Suprapubic skin (tissue), 4 donors: ENCODE measurements around the gene BCL11B.

Experiments used
- CTCF ChIP-seq, 2 donors: fragments of 200-600 bp in 1 of 2; fragments of 450-650 bp in 1 of 2; sonication (generic) in 1 of 2; IDR thresholded peaks; one replicate each; pipeline ENCODE4 v1.5.1; 2016 to 2019; ENCODE audit warnings: antibody characterized with exemption in 2 of 2, mild to moderate bottlenecking in 1 of 2, moderate library complexity in 1 of 2
- POLR2A ChIP-seq, 2 donors: fragments of 450-650 bp; IDR thresholded peaks; one replicate each; pipeline ENCODE4 v1.6.1; 2017; ENCODE audit warnings: antibody characterized with exemption in 2 of 2, mild to moderate bottlenecking in 2 of 2, moderate library complexity in 2 of 2
- POLR2AphosphoS5 ChIP-seq, 3 donors: sonication (generic); formaldehyde crosslinking; IDR thresholded peaks; one replicate each; pipeline ENCODE4 v1.6.1; 2017; ENCODE audit warnings: antibody characterized with exemption in 3 of 3

GRCh38 chr14:99225436-99226203, 46.4 kb downstream of the BCL11B start:
- no peak for TF ChIP-seq CTCF (IDR thresholded peaks at IDR 0.05)
- TF ChIP-seq POLR2A (IDR thresholded peaks at IDR 0.05), result no peak
- no peak for TF ChIP-seq POLR2AphosphoS5 (IDR thresholded peaks at IDR 0.05)
